ENCODE results near the gene OR5AU1. TPM values are rescaled to one million over a fixed set of nuclear protein-coding genes. Genes with fewer than 3 reads are reported as not detected.
"Not testable (repeated sequence)": the region's sequence is repeated elsewhere in the genome, so short reads cannot be mapped to it uniquely, and the experiment has no call there.

Gene OR5AU1
- total and polyA plus RNA-seq, 2 experiments from 2014 or later, result not detected

- H3K27me3 ChIP-seq, result no peaks in the 10 kb centered on the region
- H3K9me3 ChIP-seq (ENCODE audit: low read depth), result no peaks in the 10 kb centered on the region
- no peaks in the 10 kb centered on the region for H3K36me3 ChIP-seq
- DNase-seq (ENCODE audit: low read depth in 1 of 2, low spot score in 1 of 2), result no peak
- no peak for TF ChIP-seq CTCF (IDR thresholded peaks at IDR 0.05; ENCODE audit: low read depth, low read length)
- no peak overlapping the region for H3K4me3 ChIP-seq
- H3K4me1 ChIP-seq (ENCODE audit: low read depth), result no peaks in the 10 kb centered on the region
- no peak overlapping the region for H3K27ac ChIP-seq
Observed at GRCh38 chr14:21163871-21164291, 8.0 kb upstream of the OR5AU1 start.

- no peaks in the 10 kb centered on the region for H3K9me3 ChIP-seq (ENCODE audit: low read depth)
- no peak overlapping the region for H3K4me3 ChIP-seq
- H3K4me1 ChIP-seq (ENCODE audit: low read depth), result no peaks in the 10 kb centered on the region
- no peak overlapping the region for H3K27ac ChIP-seq
- H3K36me3 ChIP-seq, result no peaks in the 10 kb centered on the region
- no peaks in the 10 kb centered on the region for H3K27me3 ChIP-seq
- no peak for DNase-seq (ENCODE audit: low read depth in 1 of 2, low spot score in 1 of 2)
- no peak for TF ChIP-seq CTCF (IDR thresholded peaks at IDR 0.05; ENCODE audit: low read depth, low read length)
Observed at GRCh38 chr14:21162081-21162480, 6.2 kb upstream of the OR5AU1 start.

- Histone ChIP-seq H3K36me3 (no peaks in the 10 kb centered on the region), H3K27ac (no peak overlapping the region), H3K9me3 (ENCODE audit: low read depth) (no peaks in the 10 kb centered on the region), H3K27me3 (no peaks in the 10 kb centered on the region), H3K4me3 (no peak overlapping the region), H3K4me1 (ENCODE audit: low read depth) (no peaks in the 10 kb centered on the region)
- DNase-seq (ENCODE audit: low read depth in 1 of 2, low spot score in 1 of 2), result no peak
- no peak for TF ChIP-seq CTCF (IDR thresholded peaks at IDR 0.05; ENCODE audit: low read depth, low read length)
Observed at GRCh38 chr14:21160061-21160610, 4.3 kb upstream of the OR5AU1 start.

- not testable (repeated sequence) for H3K4me3 ChIP-seq; H3K27me3 ChIP-seq; H3K36me3 ChIP-seq; H3K4me1 ChIP-seq (ENCODE audit: low read depth); H3K9me3 ChIP-seq (ENCODE audit: low read depth); H3K27ac ChIP-seq
- peak in 1 of 2 donors; percentile 21 for DNase-seq (ENCODE audit: low read depth in 1 of 2, low spot score in 1 of 2)
Observed at GRCh38 chr14:21158175-21158574, 2.3 kb upstream of the OR5AU1 start.

GRCh38 chr14:21149641-21150367 is 6.1 kb downstream of the OR5AU1 start:
- Histone ChIP-seq H3K9me3 (ENCODE audit: low read depth) (no peaks in the 10 kb centered on the region), H3K27ac (no peak overlapping the region), H3K36me3 (no peaks in the 10 kb centered on the region), H3K27me3 (no peaks in the 10 kb centered on the region), H3K4me3 (no peak overlapping the region), H3K4me1 (ENCODE audit: low read depth) (no peaks in the 10 kb centered on the region)
- DNase-seq (ENCODE audit: low read depth in 1 of 2, low spot score in 1 of 2), result no peak
- no peak for TF ChIP-seq CTCF (IDR thresholded peaks at IDR 0.05; ENCODE audit: low read depth, low read length)

GRCh38 chr14:21145437-21145836 is 10.4 kb downstream of the OR5AU1 start:
- Histone ChIP-seq H3K36me3 (no peaks in the 10 kb centered on the region), H3K9me3 (ENCODE audit: low read depth) (no peaks in the 10 kb centered on the region), H3K4me3 (no peak overlapping the region), H3K4me1 (ENCODE audit: low read depth) (no peaks in the 10 kb centered on the region), H3K27ac (no peak overlapping the region), H3K27me3 (no peaks in the 10 kb centered on the region)
- no peak for DNase-seq (ENCODE audit: low read depth in 1 of 2, low spot score in 1 of 2)
- no peak for TF ChIP-seq CTCF (IDR thresholded peaks at IDR 0.05; ENCODE audit: low read depth, low read length)

Measured in cardiac muscle cell (in vitro differentiated cells and primary cell).